ENCODE results near the gene SLC12A6.
"Not testable (repeated sequence)": the region's sequence is repeated elsewhere in the genome, so short reads cannot be mapped to it uniquely, and the experiment has no call there.

The SLC12A6 gene

GRCh38 chr15:34355241-34355640 is 17.7 kb upstream of the SLC12A6 start:
- peak; percentile 44 to 52 for DNase-seq

DNA sequence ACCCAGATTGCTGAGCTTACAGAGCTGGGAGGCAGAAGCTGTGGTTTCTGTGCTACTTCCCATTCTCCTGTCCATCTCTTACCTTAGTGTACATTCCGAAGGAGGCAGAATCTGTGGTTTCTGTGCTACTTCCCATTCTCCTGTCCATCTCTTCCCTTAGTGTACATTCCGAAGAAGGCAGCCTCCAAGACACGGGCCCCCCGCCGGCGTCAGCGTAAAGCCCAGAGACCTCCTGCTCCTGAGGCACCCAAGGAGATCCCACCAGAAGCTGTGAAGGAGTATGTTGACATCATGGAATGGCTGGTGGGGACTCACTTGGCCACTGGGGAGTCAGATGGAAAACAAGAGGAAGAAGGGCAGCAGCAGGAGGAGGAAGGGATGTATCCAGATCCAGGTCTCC is 16.7 kb upstream of the SLC12A6 start:
- no peak for DNase-seq

DNA sequence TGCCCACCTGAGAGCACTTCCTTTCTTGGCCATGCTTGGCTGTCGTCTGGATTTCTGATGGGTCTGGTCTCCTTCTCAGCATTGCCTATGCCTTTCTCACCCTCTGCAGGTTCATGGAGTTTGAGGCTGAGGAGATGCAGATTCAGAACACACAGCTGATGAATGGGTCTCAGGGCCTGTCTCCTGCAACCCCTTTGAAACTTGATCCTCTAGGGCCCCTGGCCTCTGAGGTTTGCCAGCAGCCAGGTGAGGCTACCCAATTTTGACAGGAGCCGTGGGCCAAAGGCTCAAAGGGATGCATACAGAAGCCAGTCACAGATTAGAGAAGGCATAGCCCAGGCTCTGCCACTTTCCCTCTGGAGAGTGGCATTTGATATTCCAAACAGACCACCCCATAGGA is 16.0 kb upstream of the SLC12A6 start:
- no peak for DNase-seq

GRCh38 chr15:34352996-34353395 is 15.4 kb upstream of the SLC12A6 start:
- not testable (repeated sequence) for DNase-seq

DNA sequence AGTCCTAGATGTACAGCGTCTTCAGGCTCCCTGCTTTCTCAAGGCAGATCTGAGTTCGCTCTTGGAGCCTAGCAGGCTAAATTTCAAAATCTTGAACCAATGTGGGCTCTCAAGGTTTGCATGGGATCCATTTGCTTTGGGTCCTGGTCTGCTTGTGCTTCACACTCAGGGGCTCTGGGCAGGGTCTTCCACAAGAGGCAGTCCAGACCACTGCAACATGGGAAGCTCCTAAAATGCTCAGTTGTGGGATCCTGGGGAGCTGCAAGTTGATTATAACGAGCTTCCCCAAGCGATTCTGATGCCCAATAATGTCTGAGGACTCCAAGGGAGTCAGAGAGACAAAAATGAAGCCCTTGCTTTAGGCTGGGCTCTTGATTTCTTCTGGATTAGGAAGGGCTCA is 12.2 kb upstream of the SLC12A6 start:
- no peak for DNase-seq

DNA sequence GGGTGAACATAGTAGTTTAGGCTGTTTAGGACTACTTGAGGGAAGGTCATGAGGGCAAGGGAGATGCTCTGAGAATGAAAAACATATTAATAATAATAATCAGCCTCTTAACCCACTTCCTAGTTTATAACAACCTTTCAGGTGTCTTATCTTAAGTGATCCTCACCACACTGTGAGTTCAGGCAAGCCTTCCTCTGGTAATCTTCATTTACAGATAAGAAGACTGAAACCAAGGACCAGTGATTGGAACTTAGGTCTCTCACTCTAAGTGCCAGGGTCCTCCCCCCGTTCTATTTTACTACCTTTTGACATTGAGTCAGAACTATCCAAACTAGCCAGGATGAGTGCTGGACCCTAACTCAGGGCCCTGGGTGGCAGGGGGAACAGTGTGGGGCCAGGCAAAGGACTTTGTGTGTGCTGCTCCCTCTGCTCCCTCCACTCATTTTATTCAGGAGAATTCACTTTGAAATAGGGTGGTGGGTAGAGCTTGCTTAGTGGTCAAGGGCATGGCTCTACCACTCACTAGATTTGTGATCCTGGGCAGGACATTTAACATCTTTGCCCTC is 11.2 kb upstream of the SLC12A6 start:
- DNase-seq, result no peak

- DNase-seq, result no peak
These were observed 10.5 kb upstream of the SLC12A6 start for GRCh38 chr15:34347951-34348638.

- DNase-seq, result peak; percentile 93 to 94
These were observed 5.4 kb upstream of the SLC12A6 start, which contains the start of the genes NOP10 and NUTM1 for GRCh38 chr15:34342737-34343575. TSS of gene NOP10 (minus strand) at chr15:34343136. CDS start at chr15:34343073, 63 bp downstream. TSS of gene NUTM1 (plus strand) at chr15:34343315. CDS start at chr15:34343697, 382 bp downstream.

- DNase-seq, result not testable (repeated sequence)
These were observed 4.7 kb upstream of the SLC12A6 start for GRCh38 chr15:34342213-34342736.

GRCh38 chr15:34341381-34342212 is 4.0 kb upstream of the SLC12A6 start:
- DNase-seq, result peak; percentile 58 to 61

DNA sequence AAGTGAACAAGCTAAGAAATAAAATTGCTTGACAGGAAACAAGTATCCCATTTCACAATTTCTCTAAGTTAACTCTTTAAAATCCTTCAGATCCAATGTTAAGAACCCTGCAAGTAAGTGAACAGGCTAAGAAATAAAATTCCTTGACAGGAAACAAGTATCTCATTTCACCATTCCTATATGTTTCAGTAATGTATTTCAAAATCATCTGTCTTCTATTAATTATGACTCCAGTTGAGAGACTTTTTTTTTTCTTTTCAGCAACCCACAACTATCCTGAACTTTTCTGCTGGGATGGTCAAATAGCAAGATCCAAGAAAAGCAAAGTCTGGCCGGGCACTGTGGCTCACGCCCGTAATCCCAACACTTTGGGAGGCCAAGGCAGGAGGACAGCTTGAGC is 2.4 kb upstream of the SLC12A6 start:
- no peak for DNase-seq

DNA sequence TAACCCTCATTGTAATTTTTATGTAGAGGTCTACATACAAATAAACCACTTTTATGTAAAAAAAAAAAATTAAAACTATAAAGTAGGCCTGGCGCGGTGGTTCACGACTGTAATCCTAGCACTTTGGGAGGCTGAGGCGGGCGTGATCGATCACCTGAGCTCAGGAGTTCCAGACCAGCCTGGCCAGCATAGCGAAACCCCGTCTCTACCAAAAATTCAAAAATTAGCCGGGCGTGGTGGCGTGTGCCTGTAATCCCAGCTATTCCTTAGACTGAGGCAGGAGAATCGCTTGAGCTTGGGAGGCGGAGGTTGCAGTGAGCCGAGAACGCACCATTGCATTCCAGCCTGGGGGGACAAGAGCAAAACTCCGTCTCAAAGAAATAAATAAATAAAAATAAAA is 766 bp upstream of the SLC12A6 start:
- no peak for DNase-seq

GRCh38 chr15:34336991-34337556 is 507 bp downstream of the SLC12A6 start:
- DNase-seq, result peak; percentile 38 to 65

DNA sequence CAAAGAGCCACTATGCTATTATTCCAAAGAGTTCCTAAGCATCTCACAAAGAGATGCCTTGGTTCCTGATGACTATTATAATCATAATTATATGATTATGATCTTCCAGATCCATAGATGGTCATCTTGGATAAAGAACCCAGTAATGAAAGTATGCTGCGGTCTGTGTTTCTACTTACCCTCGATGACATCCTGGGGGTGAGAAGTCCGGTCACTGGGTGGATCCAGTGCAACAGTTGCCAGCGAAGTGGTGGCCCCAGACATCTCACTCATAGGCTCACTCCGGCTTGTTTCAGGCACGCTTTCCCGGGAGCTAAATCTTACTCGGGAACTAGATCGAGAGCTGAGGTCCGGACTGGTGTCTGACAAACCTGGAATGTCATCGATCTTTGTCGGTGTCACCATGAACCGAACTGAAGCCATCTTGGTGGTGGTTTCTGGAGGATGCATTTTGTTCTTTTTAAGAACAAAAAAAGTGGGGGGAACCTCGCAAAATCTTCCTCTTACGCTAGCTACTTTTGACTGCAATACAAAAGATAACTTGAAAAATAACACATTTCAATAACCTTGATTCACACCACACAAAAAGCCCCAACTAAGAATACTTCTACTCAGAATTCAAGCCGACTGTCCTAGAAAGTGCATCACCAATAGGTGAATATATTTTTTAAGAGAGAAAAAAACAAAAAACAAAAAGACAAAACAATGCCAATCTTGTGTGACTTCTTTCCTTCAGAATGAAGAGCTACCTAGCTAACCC is 1.2 kb downstream of the SLC12A6 start:
- DNase-seq, result peak; percentile 62 to 68

DNA sequence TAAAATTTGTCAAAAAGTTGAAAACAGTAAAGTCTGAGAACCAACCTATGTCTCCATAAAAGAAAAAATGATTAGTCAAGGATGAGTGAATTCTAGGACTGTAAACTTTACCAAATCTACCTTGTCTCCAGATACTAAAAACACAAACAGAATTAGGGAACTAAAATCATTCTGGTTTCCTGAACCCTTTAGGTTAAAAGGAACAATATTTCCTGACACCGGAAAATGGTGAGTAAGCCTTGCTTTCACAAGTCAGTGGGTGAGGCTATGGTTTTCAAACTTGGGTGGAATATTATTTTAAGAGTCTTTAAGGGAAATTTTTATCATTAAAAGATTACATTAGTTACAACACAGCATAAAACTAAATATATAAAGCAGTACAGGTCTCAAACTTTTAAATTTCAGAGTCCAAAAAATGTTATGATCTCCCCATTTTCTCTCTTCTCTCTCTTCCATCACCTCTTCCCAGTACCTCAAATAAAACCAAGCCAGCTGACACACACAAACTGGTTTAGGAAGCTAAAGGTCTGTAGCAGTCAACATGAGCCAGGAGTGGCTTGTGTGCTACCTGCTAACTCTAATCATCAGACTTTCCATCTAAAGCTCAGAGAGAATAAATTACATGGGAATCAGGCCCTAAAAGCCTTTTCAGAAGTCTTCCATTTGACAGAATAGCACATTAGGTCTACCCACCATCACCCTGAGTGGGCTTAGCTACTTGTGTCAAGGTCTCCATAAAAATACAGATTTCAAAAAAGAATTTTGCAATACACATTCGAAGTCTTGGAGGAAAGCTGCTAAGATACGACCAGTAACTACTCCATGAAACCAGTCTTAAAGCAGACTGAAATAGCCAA is 2.2 kb downstream of the SLC12A6 start:
- peak; percentile 84 to 93 for DNase-seq

GRCh38 chr15:34334672-34335071 is 2.9 kb downstream of the SLC12A6 start:
- DNase-seq, result peak; percentile 29 to 49

- DNase-seq, result peak; percentile 15 to 43
These were observed 4.9 kb downstream of the SLC12A6 start for GRCh38 chr15:34332553-34333120.

GRCh38 chr15:34331809-34332208 is 5.8 kb downstream of the SLC12A6 start:
- DNase-seq, result no peak

DNA sequence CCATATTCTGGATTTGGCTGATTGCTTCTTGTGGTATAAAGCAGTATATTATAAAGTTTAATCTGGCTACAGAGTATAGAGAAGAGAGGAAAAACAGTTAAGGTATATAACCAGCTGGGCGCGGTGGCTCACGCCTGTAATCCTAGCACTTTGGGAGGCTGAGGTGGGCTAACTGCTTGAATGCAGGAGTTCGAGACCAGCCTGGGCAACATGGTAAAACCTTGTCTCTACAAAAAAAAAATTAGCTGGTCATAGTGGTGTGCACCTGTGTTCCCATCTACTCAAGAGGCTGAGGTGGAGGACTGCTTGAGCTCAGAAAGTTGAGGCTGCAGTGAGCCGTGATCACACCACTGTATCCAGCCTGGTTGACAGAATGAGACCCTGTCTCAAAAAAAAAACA is 7.3 kb downstream of the SLC12A6 start:
- DNase-seq, result no peak

- peak in 1 of 2 donors; percentile 11 for DNase-seq
These were observed 8.6 kb downstream of the SLC12A6 start for GRCh38 chr15:34329006-34329405.
